Omental fat pad (tissue), 4 donors: ENCODE measurements around the gene GIPC2. TPM values are rescaled to one million over a fixed set of nuclear protein-coding genes. Genes with fewer than 3 reads are reported as not detected.

Source experiments
- ATAC-seq: fragments of 150-250 bp; one replicate; pipeline ENCODE4 v1.9.1; 2016; ENCODE audit warnings: mild to moderate bottlenecking, moderate library complexity; ENCODE audit not compliant: low FRiP score
- DNase-seq: peaks from one replicate; pipeline ENCODE4 v3.0.0-alpha.2; 2019; ENCODE audit warnings: low spot score
- total RNA-seq, 4 donors: library from RNA; depleted of rRNA; stranded (reverse); fragments of >200 nt; gene quantifications; one replicate each; pipeline ENCODE4 v1.1.0, GENCODE V29; 2016
- TF ChIP-seq, protein P1 (sequence below), 3 donors: fragments of 450-650 bp; IDR thresholded peaks; one replicate each; pipeline ENCODE4 v1.5.1; 2016 to 2017; ENCODE audit warnings: antibody characterized with exemption in 3 of 3, mild to moderate bottlenecking in 3 of 3, moderate library complexity in 2 of 3

Gene GIPC2
- total RNA-seq, 4 donors from 2014 or later, result 1.4 to 15.9 (median 3.1) TPM

DNA sequence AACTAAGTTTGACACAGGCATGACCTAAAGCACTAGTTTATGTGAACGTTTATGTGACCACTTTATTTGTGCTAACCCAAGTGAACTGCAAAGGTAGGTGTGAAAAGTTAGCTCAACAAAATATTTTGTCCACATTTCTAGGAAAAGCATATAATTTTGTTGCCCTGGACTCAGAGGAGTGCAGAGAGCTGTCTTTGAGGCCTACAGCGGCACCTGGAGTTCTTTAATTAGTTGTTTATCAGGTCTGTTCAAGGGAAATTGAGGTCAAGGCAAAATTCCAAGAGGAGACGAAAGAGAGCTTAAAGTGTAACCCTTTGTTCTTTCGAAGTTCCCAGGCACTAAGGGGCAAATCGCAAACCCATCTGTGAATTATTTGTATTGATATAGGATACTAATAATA lies 1.3 kb downstream of the GIPC2 start:
- no peak for DNase-seq
- ATAC-seq, result no peak
- TF ChIP-seq, protein P1, sequence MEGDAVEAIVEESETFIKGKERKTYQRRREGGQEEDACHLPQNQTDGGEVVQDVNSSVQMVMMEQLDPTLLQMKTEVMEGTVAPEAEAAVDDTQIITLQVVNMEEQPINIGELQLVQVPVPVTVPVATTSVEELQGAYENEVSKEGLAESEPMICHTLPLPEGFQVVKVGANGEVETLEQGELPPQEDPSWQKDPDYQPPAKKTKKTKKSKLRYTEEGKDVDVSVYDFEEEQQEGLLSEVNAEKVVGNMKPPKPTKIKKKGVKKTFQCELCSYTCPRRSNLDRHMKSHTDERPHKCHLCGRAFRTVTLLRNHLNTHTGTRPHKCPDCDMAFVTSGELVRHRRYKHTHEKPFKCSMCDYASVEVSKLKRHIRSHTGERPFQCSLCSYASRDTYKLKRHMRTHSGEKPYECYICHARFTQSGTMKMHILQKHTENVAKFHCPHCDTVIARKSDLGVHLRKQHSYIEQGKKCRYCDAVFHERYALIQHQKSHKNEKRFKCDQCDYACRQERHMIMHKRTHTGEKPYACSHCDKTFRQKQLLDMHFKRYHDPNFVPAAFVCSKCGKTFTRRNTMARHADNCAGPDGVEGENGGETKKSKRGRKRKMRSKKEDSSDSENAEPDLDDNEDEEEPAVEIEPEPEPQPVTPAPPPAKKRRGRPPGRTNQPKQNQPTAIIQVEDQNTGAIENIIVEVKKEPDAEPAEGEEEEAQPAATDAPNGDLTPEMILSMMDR (IDR thresholded peaks at IDR 0.05), result no peak

DNA sequence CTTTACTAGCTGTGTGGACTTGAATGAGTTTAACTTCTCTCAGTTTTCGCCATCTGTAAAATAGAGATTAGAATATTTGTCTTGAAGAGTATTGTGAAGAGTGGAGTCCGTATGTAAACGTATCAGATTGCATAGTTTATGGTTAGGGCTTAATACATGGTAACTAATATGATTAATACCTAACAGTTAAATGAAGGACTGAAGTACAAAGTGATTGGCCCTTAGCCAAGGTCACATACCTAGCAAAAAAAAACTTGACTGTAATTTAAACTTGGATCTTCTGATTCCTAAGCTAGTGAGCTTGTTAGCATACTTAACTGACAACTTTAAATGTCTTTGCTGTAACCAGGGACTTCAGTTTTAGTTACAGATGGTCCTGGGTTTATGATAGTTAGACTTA lies 1.9 kb downstream of the GIPC2 start:
- ATAC-seq (no peak), DNase-seq (no peak)
- TF ChIP-seq, protein P1 (IDR thresholded peaks at IDR 0.05), result no peak

DNA sequence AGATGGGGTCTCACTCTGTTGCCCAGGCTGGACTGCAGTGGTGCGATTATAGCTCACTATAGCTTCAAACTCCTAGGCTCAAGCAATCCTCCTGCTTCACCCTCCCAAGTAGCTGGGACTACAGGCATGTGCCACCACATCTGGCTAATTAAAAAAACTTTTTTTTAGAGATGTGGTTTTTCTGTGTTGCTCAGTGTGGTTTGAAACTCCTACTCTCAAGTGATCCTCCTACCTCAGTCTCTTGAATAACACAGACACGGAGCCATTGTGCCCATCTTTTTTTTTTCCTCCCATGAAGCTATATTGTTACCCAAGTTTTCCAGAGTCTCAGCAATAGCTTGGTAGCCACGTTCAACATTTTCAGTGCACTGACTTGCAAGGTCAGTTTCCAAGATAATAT lies 2.7 kb downstream of the GIPC2 start:
- DNase-seq (no peak), ATAC-seq (no peak)
- TF ChIP-seq, protein P1 (IDR thresholded peaks at IDR 0.05), result no peak

DNA sequence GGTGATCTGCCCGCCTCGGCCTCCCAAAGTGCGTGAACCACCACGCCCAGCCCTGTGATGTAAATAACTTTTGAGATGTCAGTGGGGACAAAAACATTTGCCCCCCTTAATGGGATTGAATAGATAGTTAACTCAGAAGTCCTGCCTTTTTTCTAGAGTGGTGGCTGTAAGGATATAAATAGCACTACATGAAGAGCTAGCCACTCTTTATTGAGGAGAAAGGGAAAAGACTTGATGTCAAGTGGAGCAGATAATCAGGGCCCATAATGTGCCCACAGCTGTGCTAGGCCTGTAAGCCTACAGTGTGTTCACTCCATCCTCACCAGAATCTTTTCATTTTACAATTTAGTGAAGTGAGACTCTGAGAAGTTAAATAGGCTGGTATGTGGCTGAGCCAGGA lies 3.6 kb downstream of the GIPC2 start:
- TF ChIP-seq, protein P1 (IDR thresholded peaks at IDR 0.05), result no peak
- DNase-seq (no peak), ATAC-seq (no peak)

DNA sequence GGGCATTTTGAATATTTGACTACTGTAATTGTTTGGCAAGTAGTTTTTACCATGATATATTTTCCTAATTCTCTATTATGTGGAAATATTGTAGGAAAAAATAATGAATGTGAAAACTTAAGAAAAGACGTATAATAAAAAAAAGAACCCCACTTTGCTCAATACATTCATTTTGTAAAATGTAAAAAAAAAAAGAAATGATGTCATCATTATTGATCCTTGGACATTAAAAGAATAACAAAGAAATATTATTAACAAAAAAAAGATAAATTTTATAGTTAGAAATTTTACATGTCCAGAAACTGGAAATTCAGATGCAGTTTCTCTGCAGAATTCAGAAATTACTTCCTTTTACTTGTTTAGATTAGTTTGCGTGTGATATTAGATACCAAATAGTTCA lies 5.2 kb downstream of the GIPC2 start:
- TF ChIP-seq, protein P1 (IDR thresholded peaks at IDR 0.05), result no peak
- no peak for ATAC-seq
- DNase-seq, result no peak

DNA sequence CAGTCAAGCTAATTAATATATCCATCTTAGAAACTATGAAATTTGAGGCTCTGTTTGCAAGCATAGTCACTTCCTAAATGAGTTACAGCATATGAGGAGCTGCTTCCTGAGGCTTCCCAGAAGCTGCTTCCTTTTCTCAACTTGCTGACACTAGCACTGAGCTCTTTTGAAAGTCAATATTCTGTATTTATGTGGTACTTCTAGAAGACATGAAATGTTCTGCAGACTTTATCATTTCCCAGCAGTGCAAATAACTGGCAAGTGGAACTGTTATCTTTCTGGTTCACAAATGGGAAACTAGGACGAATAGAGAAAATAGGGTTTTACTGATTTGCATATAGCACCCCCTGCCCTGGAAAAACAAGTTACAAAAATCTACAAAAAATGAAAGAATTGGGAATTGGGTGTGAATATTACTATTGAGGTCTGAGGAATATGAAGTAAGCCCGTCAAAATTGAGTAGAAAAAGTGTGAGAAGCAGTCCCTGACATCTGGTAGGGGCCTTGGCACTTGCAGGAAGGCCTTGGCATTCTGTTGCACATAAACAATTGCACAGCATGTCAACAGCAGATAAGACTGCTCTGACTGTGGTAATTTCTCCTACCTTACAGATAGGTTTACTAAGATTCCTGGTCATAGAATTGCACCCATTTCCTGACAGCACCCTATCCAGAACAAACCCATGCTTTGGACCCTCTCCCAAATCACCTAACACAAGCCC lies 7.1 kb downstream of the GIPC2 start:
- TF ChIP-seq, protein P1 (IDR thresholded peaks at IDR 0.05), result no peak
- ATAC-seq, result no peak
- no peak for DNase-seq

DNA sequence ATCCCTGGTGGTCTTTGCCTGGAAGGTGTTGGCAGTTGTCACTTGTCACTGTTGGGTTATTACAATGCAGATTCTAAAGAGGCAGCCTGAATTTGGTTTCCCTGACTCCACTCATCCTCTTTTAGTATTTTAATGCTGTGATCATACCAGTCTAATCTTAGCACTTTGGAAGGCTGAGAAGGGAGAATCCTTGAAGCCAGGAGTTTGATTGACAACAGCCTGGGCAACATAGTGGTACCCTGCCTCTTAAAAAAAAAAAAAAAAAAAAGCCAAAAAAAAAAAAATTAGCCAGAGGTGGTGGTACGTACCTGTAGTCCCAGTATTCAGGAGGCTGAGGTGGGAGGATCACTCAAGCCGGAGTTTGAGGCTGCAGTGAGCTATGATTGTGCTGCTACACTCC lies 7.7 kb downstream of the GIPC2 start:
- ATAC-seq, result no peak

More for the DNA sequence above, 7.7 kb downstream of the GIPC2 start:
- TF ChIP-seq, protein P1 (IDR thresholded peaks at IDR 0.05), result no peak
- no peak for DNase-seq
